GM23248 (cell line): ENCODE results near the gene SLC25A29. TPM values are rescaled to one million over a fixed set of nuclear protein-coding genes. Genes with fewer than 3 reads are reported as not detected.
A peak's percentile ranks its signal among the peaks of the same experiment; 100 is the strongest.

Experiments used
- DNase-seq: peaks from one replicate; pipeline ENCODE4 v3.0.0-alpha.2; 2015
- H2AFZ ChIP-seq: fragments of 200-600 bp; sonication (generic); 2 replicates; pipeline ENCODE4 v1.6.1; 2016; ENCODE audit warnings: antibody characterized with exemption
- H3F3A ChIP-seq: fragments of 200-600 bp; sonication (generic); 2 replicates; pipeline ENCODE4 v1.6.1; 2016; ENCODE audit warnings: mild to moderate bottlenecking, antibody characterized with exemption, mixed run types; ENCODE audit not compliant: insufficient read depth
- H3K27ac ChIP-seq: fragments of 200-600 bp; sonication (generic); 2 replicates; pipeline ENCODE4 v1.5.1; 2016; ENCODE audit warnings: mild to moderate bottlenecking
- H3K27me3 ChIP-seq: fragments of 200-600 bp; sonication (generic); replicated peaks from 2 replicates; pipeline ENCODE4 v1.6.1; 2016; ENCODE audit warnings: mild to moderate bottlenecking; ENCODE audit not compliant: insufficient read depth
- H3K36me3 ChIP-seq: fragments of 200-600 bp; sonication (generic); 2 replicates; pipeline ENCODE4 v1.6.1; 2016; ENCODE audit warnings: low read depth, mild to moderate bottlenecking
- H3K4me1 ChIP-seq: fragments of 200-600 bp; sonication (generic); 2 replicates; pipeline ENCODE4 v1.6.1; 2016; ENCODE audit warnings: mild to moderate bottlenecking; ENCODE audit not compliant: insufficient read depth
- H3K4me2 ChIP-seq: fragments of 200-600 bp; sonication (generic); one replicate; pipeline ENCODE4 v1.6.1; 2016; ENCODE audit warnings: mild to moderate bottlenecking; ENCODE audit not compliant: unreplicated experiment
- H3K4me3 ChIP-seq: fragments of 200-600 bp; sonication (generic); 2 replicates; pipeline ENCODE4 v1.5.1; 2016; ENCODE audit warnings: mild to moderate bottlenecking
- H3K79me2 ChIP-seq: fragments of 200-600 bp; sonication (generic); 2 replicates; pipeline ENCODE4 v1.6.1; 2016; ENCODE audit warnings: mild to moderate bottlenecking; ENCODE audit not compliant: insufficient read depth
- H3K9ac ChIP-seq: fragments of 200-600 bp; sonication (generic); 2 replicates; pipeline ENCODE4 v1.6.1; 2016; ENCODE audit warnings: mild to moderate bottlenecking
- H3K9me2 ChIP-seq: fragments of 200-600 bp; sonication (generic); 2 replicates; pipeline ENCODE4 v1.6.1; 2016; ENCODE audit warnings: mixed run types, mild to moderate bottlenecking, moderate library complexity; ENCODE audit not compliant: insufficient read depth
- H3K9me3 ChIP-seq: fragments of 200-600 bp; sonication (generic); one replicate; pipeline ENCODE4 v1.6.1; 2017; ENCODE audit warnings: low read depth
- H4K20me1 ChIP-seq: fragments of 200-600 bp; sonication (generic); 2 replicates; pipeline ENCODE4 v1.6.0; 2016; ENCODE audit not compliant: insufficient read depth
- EZH2 ChIP-seq: fragments of 200-600 bp; sonication (generic); IDR thresholded peaks from 2 replicates; pipeline ENCODE4 v1.6.1; 2018; ENCODE audit warnings: antibody characterized with exemption, mild to moderate bottlenecking; ENCODE audit not compliant: insufficient read depth, poor library complexity, severe bottlenecking
- EZH2phosphoT487 ChIP-seq: fragments of 200-600 bp; sonication (generic); IDR thresholded peaks from 2 replicates; pipeline ENCODE4 v1.6.1; 2018; ENCODE audit warnings: antibody characterized with exemption, moderate library complexity, mild to moderate bottlenecking, low read depth; ENCODE audit not compliant: insufficient read depth
- WGBS, 2 experiments: methylation state at CpG; one replicate each; pipeline ENCODE4 v1.1.6; 2015 to 2017; ENCODE audit warnings: low lambda C conversion rate in 2 of 2, low coverage in 1 of 2; ENCODE audit errors: missing lambda C conversion rate in 2 of 2; 5-methylcytosine and 5-hydroxymethylcytosine counted together
- in situ Hi-C: fragments of 300-500 bp; cut with MboI; formaldehyde crosslinking; loops from 2 replicates; pipeline ENCODE4 v1.15.0; 2020
- polyA plus RNA-seq: library from polyadenylated mRNA; unstranded; fragments of >200 nt; fragmentation: Nextera tagmentation; extraction: Ambion mirVana; gene quantifications from 2 replicates; pipeline ENCODE4 v1.2.1, GENCODE V29; 2016
- total RNA-seq: library from RNA; depleted of rRNA; stranded (reverse); fragments of >200 nt; shearing (Covaris generic); gene quantifications from 2 replicates; pipeline ENCODE4 v1.2.3, GENCODE V29; 2014

SLC25A29 gene
- total and polyA plus RNA-seq, 2 experiments from 2014 or later = 5.5 to 11.8 TPM

DNA sequence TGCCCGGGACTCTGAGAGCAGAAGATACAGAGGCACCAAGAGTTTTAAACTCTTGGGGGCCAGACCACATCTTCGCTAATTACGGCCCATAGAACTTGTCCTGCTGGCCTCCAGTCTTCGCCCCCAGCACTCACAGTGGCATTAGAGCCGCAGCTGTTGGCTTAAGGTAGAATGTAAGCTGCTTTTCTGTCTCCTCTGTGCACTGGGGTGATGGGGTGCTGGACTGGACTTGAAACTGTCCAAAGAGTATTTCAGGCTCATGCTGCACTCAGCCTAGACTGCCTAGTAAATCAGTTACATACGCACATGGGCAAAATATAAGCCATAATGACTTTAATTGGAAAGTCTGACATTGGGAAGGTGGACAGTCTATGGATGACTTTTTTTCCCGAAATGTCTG is 38.3 kb downstream of the SLC25A29 start:
- Histone ChIP-seq H4K20me1 (peaks cover 20% of the 10 kb centered on the region), H3K4me3 (no peak overlapping the region), H3K36me3 (no peaks in the 10 kb centered on the region), H3K27me3 (no peaks in the 10 kb centered on the region), H3K9me3 (no peaks in the 10 kb centered on the region), H3F3A (peaks cover 15% of the 10 kb centered on the region; the same call in 1 of the 2 replicates), H3K27ac (no peak overlapping the region), H3K4me2 (no peak overlapping the region), H3K9me2 (no peaks in the 10 kb centered on the region), H2AFZ (no peak overlapping the region), H3K9ac (no peak overlapping the region), H3K79me2 (peaks cover 100% of the 10 kb centered on the region), H3K4me1 (no peaks in the 10 kb centered on the region)
- TF ChIP-seq EZH2 = no peak
- TF ChIP-seq EZH2phosphoT487 = no peak
- WGBS, 2 experiments = 90 to 96% methylated on average over 7 of the region's 7 CpGs
- in situ Hi-C loops = no loop called here
- DNase-seq = no peak

DNA sequence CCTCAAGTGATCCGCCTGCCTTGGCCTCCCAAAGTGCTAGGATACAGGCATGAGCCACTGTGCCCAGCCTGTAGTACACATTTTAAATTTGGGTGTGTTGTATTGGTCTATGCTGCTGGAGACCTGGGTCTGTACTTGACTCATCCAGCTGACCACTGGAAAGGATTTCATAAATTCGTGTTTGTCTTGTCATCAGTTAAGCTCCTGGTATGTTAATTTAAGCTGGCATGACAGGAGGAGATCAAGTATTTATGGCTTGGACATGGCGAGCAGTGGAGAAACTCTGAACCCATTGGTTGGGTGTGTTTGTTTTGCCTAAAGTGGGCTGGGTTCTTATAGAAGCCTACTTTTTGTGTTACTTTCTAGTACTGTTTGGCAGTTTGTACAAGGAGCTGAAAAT is 43.1 kb downstream of the SLC25A29 start:
- no peak for TF ChIP-seq EZH2
- TF ChIP-seq EZH2phosphoT487 = no peak
- Histone ChIP-seq H3K27ac (no peak overlapping the region), H3K27me3 (no peaks in the 10 kb centered on the region)

DNA sequence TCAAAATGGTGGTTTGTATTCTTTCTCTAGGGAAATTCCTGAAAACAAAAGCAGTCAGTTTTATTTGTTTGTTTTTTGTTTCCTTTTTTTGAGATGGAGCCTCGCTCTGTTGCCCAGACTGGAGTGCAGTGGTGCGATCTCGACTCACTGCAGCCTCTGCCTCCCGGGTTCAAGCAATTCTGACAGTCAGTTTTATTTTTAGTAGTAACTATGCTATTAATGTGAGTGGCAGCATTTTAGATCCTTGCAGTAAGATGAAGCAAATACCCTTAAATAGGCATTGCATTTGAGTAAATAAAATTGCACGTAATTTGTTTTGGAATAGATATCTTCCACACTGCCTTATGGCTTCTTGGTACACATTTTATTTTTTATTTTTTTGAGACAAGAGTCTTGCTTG is 43.7 kb downstream of the SLC25A29 start:
- TF ChIP-seq EZH2phosphoT487 = no peak
- TF ChIP-seq EZH2 = no peak
- H3K9me3 ChIP-seq = no peaks in the 10 kb centered on the region
- in situ Hi-C loops = no loop called here
- no peaks in the 10 kb centered on the region for H3K9me2 ChIP-seq
- no peak for DNase-seq
- H2AFZ ChIP-seq = no peak overlapping the region
- no peaks in the 10 kb centered on the region for H3K4me1 ChIP-seq
- H3K27ac ChIP-seq = no peak overlapping the region
- no peaks in the 10 kb centered on the region for H3F3A ChIP-seq
- H4K20me1 ChIP-seq = peaks cover 27% of the 10 kb centered on the region; the same call in 1 of the 2 replicates
- no peak overlapping the region for H3K9ac ChIP-seq
- H3K27me3 ChIP-seq = no peaks in the 10 kb centered on the region
- peaks cover 100% of the 10 kb centered on the region for H3K79me2 ChIP-seq
- 83 to 85% methylated on average over 5 of the region's 5 CpGs for WGBS, 2 experiments
- H3K36me3 ChIP-seq = no peaks in the 10 kb centered on the region
- no peak overlapping the region for H3K4me2 ChIP-seq
- no peak overlapping the region for H3K4me3 ChIP-seq

More for the DNA sequence above, 43.1 kb downstream of the SLC25A29 start:
- Histone ChIP-seq H3K9me2 (no peaks in the 10 kb centered on the region), H3K36me3 (no peaks in the 10 kb centered on the region), H3K79me2 (peaks cover 100% of the 10 kb centered on the region), H3K4me2 (no peak overlapping the region), H3K4me3 (no peak overlapping the region), H3K9ac (no peak overlapping the region), H3K9me3 (no peaks in the 10 kb centered on the region), H3K4me1 (no peaks in the 10 kb centered on the region), H2AFZ (no peak overlapping the region), H4K20me1 (peaks cover 33% of the 10 kb centered on the region; the same call in 1 of the 2 replicates), H3F3A (0 out of 2 replicates have a peak, but pooled peaks cover 2% of the 10 kb centered on the region)
- peak; percentile 36 for DNase-seq
- in situ Hi-C loops = no loop called here
- 62 to 67% methylated on average over 3 of the region's 3 CpGs for WGBS, 2 experiments

DNA sequence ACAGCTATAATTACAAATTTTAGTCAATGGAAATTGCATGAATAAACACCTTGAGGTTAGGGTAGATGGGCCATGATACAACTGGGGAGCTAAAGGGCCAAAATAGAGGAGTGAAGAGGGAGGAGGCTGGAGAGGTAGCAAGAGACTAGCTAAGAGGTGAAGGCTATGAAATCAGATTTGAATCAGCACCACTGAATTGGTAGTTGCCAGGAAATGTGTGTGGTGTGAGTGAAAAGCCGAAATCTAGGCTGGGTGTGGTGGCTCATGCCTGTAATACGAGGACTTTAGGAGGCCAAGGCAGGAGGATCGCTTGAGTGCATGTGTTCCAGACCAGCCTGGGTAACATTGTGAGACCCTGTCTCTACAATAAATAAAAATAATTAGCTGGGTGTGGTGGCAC is 44.6 kb downstream of the SLC25A29 start:
- in situ Hi-C loops = no loop called here
- Histone ChIP-seq H3K36me3 (no peaks in the 10 kb centered on the region), H3K9ac (no peak overlapping the region), H3K27ac (no peak overlapping the region), H3K9me3 (no peaks in the 10 kb centered on the region), H4K20me1 (peaks cover 27% of the 10 kb centered on the region), H3F3A (no peaks in the 10 kb centered on the region), H3K79me2 (peaks cover 100% of the 10 kb centered on the region), H3K27me3 (no peaks in the 10 kb centered on the region), H3K4me3 (no peak overlapping the region), H3K9me2 (no peaks in the 10 kb centered on the region), H3K4me2 (no peak overlapping the region), H3K4me1 (no peaks in the 10 kb centered on the region), H2AFZ (no peak overlapping the region)
- TF ChIP-seq EZH2phosphoT487 = no peak
- no peak for TF ChIP-seq EZH2
- no peak for DNase-seq
- 87 to 92% methylated on average over 3 of the region's 3 CpGs for WGBS, 2 experiments
